Right cardiac atrium (tissue), 5 donors: ENCODE measurements around the gene CCDC158. TPM values are rescaled to one million over a fixed set of nuclear protein-coding genes. Genes with fewer than 3 reads are reported as not detected.

ENCODE experiments used
- ATAC-seq, 2 donors: fragments of 200-7000 bp; cut with Tn5 transposase; one replicate each; pipeline versions ENCODE4 v1.8.0 to v1.9.1; 2020; ENCODE audit warnings: moderate library complexity in 2 of 2, mild to moderate bottlenecking in 1 of 2
- DNase-seq, 3 donors: peaks; one replicate each; pipeline ENCODE4 v3.0.0-alpha.2; 2020
- H3K27ac ChIP-seq: one replicate; pipeline ENCODE4 v1.5.1; 2013; ENCODE audit warnings: mild to moderate bottlenecking, low read length, control low read depth, moderate library complexity
- H3K27me3 ChIP-seq: one replicate; pipeline ENCODE4 v1.6.1; 2013; ENCODE audit not compliant: control insufficient read depth, insufficient read depth
- H3K4me1 ChIP-seq: one replicate; pipeline ENCODE4 v1.6.1; 2013; ENCODE audit warnings: low read length; ENCODE audit not compliant: control insufficient read depth, insufficient read depth
- H3K4me3 ChIP-seq: one replicate; pipeline ENCODE4 v1.5.1; 2013; ENCODE audit warnings: low read length, control low read depth
- H3K9me3 ChIP-seq: one replicate; pipeline ENCODE4 v1.6.1; 2013; ENCODE audit warnings: low read length; ENCODE audit not compliant: control insufficient read depth
- WGBS: extraction: QIAGEN DNeasy Blood & Tissue Kit; methylation state at CpG from one replicate; pipeline ENCODE4 v1.1.7; 2013; 5-methylcytosine and 5-hydroxymethylcytosine counted together
- intact Hi-C, 4 donors: fragments of 100-400 bp; cut with DNase I; formaldehyde crosslinking; loops; one replicate each; pipeline versions ENCODE4 v1.11.0 to v1.14.0; 2022 to 2023
- polyA plus RNA-seq: library from polyadenylated mRNA; stranded (reverse); fragments of 200-250 nt; gene quantifications from one replicate; pipeline ENCODE4 v1.2.3, GENCODE V29; 2013
- total RNA-seq, 4 donors: library from RNA; stranded (reverse); fragmentation: NEBNext Ultra II Directional; extraction: Animal tissue kit (Norgen Biotek cat#: 25700); gene quantifications; one replicate each; pipeline ENCODE4 v1.2.1, GENCODE V29; 2021
- donor health status: healthy with polysubstance abuse.
- donor health status: DM: no; HTN: yes; CAD: no.
- donor health status: DM: no; HTN: no; CAD: no.
- donor health status: DM: no; HTN: yes; CAD: no; lungs with severe emphysema.
- donor health status: DM: yes; HTN: yes; CAD: no.

The CCDC158 gene
- total and polyA plus RNA-seq, 5 donors = 0.07 to 2.0 (median 1.2) TPM

DNA sequence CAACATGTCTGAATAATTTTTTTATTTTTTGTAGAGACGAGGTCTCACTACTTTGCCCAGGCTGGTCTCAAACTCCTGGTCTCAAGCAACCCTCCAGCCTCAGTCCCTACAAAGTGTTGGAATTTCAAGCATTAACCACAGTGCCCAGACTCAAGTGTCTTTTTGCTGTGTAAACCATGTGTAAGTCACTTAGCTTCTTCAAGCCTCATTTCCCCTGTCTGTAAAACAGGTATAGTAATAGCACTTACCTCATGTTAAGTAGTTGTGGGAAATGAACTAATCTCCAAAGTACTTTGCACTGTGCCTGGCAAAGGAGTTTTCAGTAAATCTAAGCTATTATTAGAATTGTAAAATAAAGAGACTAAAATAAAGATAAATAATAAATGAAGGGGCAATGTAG, 78.8 kb downstream of the CCDC158 start:
- DNase-seq (no peak), ATAC-seq (no peak)
- no peaks in the 10 kb centered on the region for H3K4me1 ChIP-seq
- no peaks in the 10 kb centered on the region for H3K27me3 ChIP-seq
- intact Hi-C loops = no loop called here
- no peaks in the 10 kb centered on the region for H3K9me3 ChIP-seq
- no peak overlapping the region for H3K27ac ChIP-seq
- 90% methylated on average over 1 of the region's 1 CpG for WGBS
- no peak overlapping the region for H3K4me3 ChIP-seq

DNA sequence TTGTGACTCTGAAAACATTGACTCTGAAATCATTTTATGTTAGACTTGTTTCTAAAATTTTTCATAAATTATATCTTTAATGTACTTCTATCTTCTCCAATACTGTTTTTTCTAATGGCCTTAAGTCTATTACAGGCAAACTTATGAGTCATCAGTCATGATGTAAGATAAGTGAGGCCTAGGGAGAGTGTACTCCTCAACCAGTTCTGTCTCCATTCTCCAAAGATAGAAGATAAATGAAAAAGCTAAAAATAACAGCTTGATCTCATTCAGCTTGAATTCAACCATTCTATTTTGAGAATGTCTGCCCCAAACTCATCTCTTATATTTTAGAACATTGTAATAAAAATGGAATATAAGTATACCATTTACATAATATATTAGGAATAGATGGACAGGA, 79.9 kb downstream of the CCDC158 start:
- no peaks in the 10 kb centered on the region for H3K4me1 ChIP-seq
- no peaks in the 10 kb centered on the region for H3K27me3 ChIP-seq
- no peak overlapping the region for H3K27ac ChIP-seq
- H3K4me3 ChIP-seq = no peak overlapping the region
- H3K9me3 ChIP-seq = no peaks in the 10 kb centered on the region
- DNase-seq (no peak), ATAC-seq (peak; percentile 80 to 81)
- intact Hi-C loops = no loop called here

DNA sequence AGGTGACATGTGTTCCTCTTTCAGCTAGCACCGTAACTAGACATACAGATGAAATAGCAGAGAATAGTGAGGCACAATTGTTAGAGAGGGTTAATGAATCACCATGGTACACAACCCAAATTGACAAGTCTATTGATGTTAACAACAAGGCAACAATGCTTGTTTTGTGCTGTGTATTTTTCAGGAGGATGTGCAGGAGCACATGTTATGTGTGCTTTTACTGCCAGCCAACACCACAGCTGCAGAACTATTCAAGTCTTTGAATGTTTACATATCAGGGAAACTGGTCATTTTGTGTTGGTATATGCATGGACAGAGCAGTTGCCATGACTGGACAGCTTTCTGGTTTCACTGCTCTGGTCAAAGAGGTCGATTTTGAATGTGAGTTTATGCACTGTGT, 81.6 kb downstream of the CCDC158 start:
- no peak for ATAC-seq
- 66% methylated on average over 2 of the region's 2 CpGs for WGBS
- intact Hi-C loops = no loop called here
- no peaks in the 10 kb centered on the region for H3K9me3 ChIP-seq
- H3K27ac ChIP-seq = no peak overlapping the region
- H3K4me3 ChIP-seq = no peak overlapping the region
- H3K27me3 ChIP-seq = no peaks in the 10 kb centered on the region
- no peaks in the 10 kb centered on the region for H3K4me1 ChIP-seq
- no peak for DNase-seq

DNA sequence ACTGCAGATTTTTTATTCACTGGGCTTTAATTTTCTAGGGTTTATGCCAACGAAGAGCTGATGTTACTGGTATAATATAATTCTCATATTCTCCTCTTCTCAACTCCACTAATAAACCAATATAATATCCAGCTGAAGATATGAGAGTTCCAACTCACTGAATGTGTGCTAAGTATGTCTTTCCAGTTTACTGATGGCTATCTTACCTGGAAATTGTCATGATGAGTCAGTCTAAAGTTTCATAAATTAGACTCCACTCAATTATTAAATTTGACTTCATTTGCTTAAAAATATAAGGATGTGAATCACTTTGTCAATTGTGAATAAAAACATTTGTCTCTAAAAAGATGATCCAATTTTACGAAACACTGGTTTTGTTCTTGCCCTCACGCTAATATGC, 86.1 kb downstream of the CCDC158 start:
- 74% methylated on average over 3 of the region's 3 CpGs for whole genome bisulfite sequencing
- no peaks in the 10 kb centered on the region for H3K4me1 ChIP-seq
- H3K9me3 ChIP-seq = no peaks in the 10 kb centered on the region
- no peaks in the 10 kb centered on the region for H3K27me3 ChIP-seq
- DNase-seq (no peak), ATAC-seq (no peak)
- H3K4me3 ChIP-seq = no peak overlapping the region
- intact Hi-C loops = no loop called here
- no peak overlapping the region for H3K27ac ChIP-seq

DNA sequence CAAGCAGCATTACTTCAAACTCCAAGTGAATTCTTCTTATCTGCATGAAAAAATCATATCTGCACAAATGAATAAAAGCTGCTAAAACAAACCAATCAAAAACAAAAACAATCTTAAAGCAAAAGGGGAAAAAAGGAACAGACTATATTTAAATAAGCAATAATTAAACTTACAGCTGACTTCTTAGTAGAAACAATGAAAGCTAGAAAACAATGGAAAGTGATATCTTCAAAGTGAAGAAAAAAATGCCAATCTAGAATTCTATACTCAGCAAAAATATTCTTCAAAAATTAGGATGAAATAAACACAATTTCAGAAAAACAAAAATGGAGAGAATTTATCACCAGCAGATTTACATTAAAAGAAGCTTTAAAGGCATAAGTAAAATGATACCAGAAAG, 94.4 kb downstream of the CCDC158 start:
- H3K27me3 ChIP-seq = no peaks in the 10 kb centered on the region
- no peak overlapping the region for H3K27ac ChIP-seq
- H3K9me3 ChIP-seq = no peaks in the 10 kb centered on the region
- H3K4me3 ChIP-seq = no peak overlapping the region
- no peak for ATAC-seq
- no peaks in the 10 kb centered on the region for H3K4me1 ChIP-seq
- intact Hi-C loops = no loop called here
- no peak for DNase-seq

DNA sequence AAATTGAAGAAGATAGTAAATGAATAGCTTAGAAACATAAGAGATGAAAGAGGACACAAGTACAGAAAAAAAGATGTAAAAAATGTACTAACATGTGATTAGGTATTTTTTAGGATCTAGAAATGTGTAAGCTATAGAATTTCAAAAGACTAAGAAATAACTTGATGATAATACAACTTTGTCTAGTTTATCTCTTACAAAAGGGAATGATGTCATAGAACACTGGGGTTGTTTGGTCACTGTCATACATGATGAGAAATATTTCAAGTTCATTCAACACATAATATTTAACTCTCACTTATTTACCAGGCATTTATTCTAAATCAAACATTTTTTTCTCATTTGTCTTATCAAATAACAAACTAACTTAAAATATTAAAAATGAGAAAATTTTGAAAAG, 95.9 kb downstream of the CCDC158 start:
- ATAC-seq (no peak), DNase-seq (no peak)
- H3K4me1 ChIP-seq = no peaks in the 10 kb centered on the region
- H3K27ac ChIP-seq = no peak overlapping the region
- H3K27me3 ChIP-seq = no peaks in the 10 kb centered on the region
- H3K9me3 ChIP-seq = no peaks in the 10 kb centered on the region
- no peak overlapping the region for H3K4me3 ChIP-seq
- intact Hi-C loops = no loop called here

DNA sequence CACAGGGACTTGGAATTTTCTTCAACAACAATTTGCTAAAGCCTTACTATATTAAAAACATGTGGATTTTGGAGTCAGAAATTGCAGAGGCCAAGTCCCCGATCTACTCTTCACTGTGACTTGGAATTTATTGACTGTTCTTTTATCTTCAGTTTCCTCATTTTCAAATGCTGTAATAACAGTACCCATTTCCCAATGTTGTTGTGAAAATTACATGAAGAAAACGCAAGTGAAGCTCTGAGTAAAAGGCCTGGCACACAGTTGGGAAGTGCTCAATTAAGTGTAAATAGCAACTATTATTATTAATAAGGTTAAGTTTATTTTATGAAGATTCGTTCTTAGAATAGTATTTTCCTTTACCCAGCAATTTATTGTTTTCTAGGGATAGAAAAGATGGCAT, 98.7 kb downstream of the CCDC158 start:
- no peaks in the 10 kb centered on the region for H3K27me3 ChIP-seq
- intact Hi-C loops = no loop called here
- H3K27ac ChIP-seq = no peak overlapping the region
- H3K9me3 ChIP-seq = no peaks in the 10 kb centered on the region
- no peak for ATAC-seq
- no peaks in the 10 kb centered on the region for H3K4me1 ChIP-seq
- H3K4me3 ChIP-seq = no peak overlapping the region
- WGBS = 72% methylated on average over 3 of the region's 3 CpGs
- DNase-seq = no peak

DNA sequence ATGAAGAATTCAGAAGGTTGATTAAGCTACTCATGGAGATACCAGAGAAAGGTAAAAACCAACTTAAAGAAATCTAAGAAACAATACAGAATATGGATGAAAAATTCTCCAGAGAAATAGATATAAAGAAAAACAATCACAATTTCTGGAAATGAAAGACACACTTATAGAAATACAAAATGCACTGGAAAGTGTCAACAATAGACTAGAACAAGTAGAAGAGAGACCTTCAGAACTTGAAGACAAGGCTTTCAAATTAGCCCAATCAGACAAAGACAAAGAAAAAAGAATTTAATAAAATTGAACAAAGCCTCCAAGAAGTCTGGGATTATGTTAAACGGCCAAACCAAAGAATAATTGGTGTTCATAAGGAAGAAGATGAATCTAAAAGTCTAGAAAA, 104.8 kb downstream of the CCDC158 start:
- Histone ChIP-seq H3K4me1 (no peaks in the 10 kb centered on the region), H3K9me3 (no peaks in the 10 kb centered on the region), H3K27me3 (no peaks in the 10 kb centered on the region), H3K27ac (no peak overlapping the region), H3K4me3 (no peak overlapping the region)
- 93% methylated on average over 1 of the region's 1 CpG for WGBS
- ATAC-seq (no peak), DNase-seq (no peak)
- intact Hi-C loops = no loop called here

DNA sequence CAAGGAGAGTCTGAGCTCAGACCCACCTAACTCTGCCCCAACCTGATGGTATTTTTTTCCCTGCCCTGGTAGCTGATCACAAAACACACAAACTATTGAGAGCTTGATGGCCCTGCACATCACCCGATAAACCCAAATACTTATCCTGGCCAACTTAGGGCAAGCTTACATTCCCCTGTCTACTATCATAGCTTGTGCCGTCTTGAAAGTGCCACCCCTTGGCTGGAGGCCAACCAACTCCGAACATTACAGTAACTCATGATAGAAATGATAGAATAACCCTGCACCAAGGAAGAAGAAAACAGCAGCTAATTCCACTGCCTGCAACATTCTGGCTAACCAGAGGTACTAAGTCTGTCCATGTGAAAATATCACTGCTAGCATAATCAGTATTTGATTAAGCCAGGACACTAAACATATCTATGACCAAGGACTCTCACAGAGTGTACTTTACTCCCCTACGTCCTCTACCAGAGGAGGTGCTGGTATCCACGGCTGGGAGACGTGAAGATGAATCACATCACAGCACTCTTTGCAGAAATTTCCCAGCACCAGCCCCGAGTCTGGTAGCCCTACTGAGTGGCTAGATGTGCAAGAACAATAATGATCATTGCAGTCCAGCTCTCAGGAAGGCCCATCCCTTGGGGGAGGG, 105.5 kb downstream of the CCDC158 start:
- H3K9me3 ChIP-seq = no peaks in the 10 kb centered on the region
- peak in 2 of 3 donors; percentile 14 to 55 for DNase-seq
- 56% methylated on average over 7 of the region's 7 CpGs for WGBS
- ATAC-seq = peak; percentile 47 to 61
- H3K27me3 ChIP-seq = no peaks in the 10 kb centered on the region
- intact Hi-C loops = no loop called here
- no peaks in the 10 kb centered on the region for H3K4me1 ChIP-seq
- H3K4me3 ChIP-seq = no peak overlapping the region
- H3K27ac ChIP-seq = no peak overlapping the region

DNA sequence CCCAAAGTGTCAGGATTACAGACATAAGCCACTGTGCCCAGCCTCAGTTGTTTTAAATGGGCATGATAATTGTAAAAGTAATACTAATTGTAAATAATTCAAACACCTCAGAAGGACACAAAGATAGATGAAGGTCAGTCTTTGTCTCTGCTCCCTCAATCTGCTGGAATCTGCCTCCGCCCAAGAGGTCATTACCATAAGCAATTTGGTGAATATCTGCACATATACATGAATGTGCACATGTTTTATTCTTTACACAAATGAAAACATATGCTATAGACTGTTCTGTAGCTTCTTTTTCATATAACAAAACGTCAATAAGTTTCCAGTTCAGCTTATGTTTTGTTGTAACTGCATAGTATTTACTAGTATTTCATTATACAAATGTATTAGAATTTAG, 107.4 kb downstream of the CCDC158 start:
- Histone ChIP-seq H3K27me3 (no peaks in the 10 kb centered on the region), H3K4me3 (no peak overlapping the region), H3K4me1 (peaks cover 3% of the 10 kb centered on the region), H3K27ac (no peak overlapping the region), H3K9me3 (no peaks in the 10 kb centered on the region)
- ATAC-seq (no peak), DNase-seq (no peak)
- intact Hi-C loops = no loop called here
- WGBS = 79% methylated on average over 2 of the region's 2 CpGs

DNA sequence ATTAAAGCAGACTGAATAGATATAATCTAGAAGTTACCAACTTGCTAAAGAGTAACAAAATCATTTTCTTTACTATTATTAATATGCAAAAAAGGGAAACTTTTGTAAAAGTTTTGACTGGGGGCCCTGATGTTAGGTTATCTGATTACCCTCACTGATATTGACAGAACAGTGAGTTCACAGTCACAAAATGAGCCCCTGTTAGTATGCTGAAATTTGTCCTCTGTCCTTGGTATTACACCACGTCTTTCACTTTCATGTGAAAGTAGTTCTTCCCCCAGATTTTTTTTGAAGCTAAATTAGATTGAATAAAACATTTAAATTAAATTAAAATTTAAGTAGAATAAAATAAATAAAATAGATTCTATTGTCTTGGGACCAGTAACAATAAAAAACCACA, 108.5 kb downstream of the CCDC158 start:
- no peak overlapping the region for H3K4me3 ChIP-seq
- 49% methylated on average over 1 of the region's 1 CpG for WGBS
- intact Hi-C loops = no loop called here
- no peak for ATAC-seq
- no peak for DNase-seq
- no peak overlapping the region for H3K27ac ChIP-seq
- H3K9me3 ChIP-seq = no peaks in the 10 kb centered on the region
- no peaks in the 10 kb centered on the region for H3K27me3 ChIP-seq
- H3K4me1 ChIP-seq = peaks cover 5% of the 10 kb centered on the region

DNA sequence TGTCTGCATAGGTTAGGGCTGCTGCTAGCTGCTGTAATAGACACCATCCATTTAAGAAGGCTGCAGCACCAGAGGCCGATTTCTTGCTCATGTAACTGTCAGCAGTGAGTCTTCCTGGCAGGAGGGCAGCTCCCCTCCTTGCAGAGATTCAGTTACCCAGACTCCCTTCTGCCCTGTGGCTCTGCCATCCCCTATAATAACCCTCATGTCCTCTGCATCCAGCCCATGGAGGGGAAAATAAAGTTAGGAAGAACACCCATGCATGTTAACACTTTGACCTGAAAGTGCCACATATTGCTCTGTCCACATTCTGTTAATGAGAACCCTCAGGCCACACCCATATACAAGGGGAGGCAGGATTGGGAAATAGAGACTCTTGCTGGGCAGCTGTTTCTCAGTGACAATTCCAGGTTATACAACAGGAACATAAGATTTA, 109.0 kb downstream of the CCDC158 start:
- WGBS = 20% methylated on average over 1 of the region's 1 CpG
- no peaks in the 10 kb centered on the region for H3K27me3 ChIP-seq
- no peaks in the 10 kb centered on the region for H3K9me3 ChIP-seq
- intact Hi-C loops = no loop called here
- DNase-seq (no peak), ATAC-seq (no peak)
- peaks cover 5% of the 10 kb centered on the region for H3K4me1 ChIP-seq
- H3K27ac ChIP-seq = no peak overlapping the region
- no peak overlapping the region for H3K4me3 ChIP-seq
